ENCODE data around the gene ATXN2L. TPM values are rescaled to one million over a fixed set of nuclear protein-coding genes. Genes with fewer than 3 reads are reported as not detected.

The ATXN2L gene
- total RNA-seq, 2 experiments from 2014 or later = 392 to 408 TPM

GRCh38 chr16:28882551-28883160, 59.9 kb downstream of the ATXN2L start:
- CTCF ChIA-PET = interaction anchor here (1.1 kb wide), 1 partner anchor 63 kb away, joined by 3 read pairs; no protein-coding TSS in a partner anchor
- Mint-ChIP-seq H3K4me3 (no peak overlapping the region), H3K36me3 (ENCODE audit: low read depth) (no peaks in the 10 kb centered on the region), H3K9me3 (no peaks in the 10 kb centered on the region), H3K27me3 (ENCODE audit: low read depth) (peaks cover 13% of the 10 kb centered on the region), H3K27ac (no peak overlapping the region), H3K4me1 (ENCODE audit: low read depth) (peaks cover 20% of the 10 kb centered on the region)
- intact Hi-C loops (cut with micrococcal nuclease) = no loop called here
- DNase-seq = no peak

GRCh38 chr16:28883221-28883996, 60.6 kb downstream of the ATXN2L start:
- intact Hi-C loops (cut with micrococcal nuclease) = no loop called here
- Mint-ChIP-seq H3K27ac (no peak overlapping the region), H3K36me3 (ENCODE audit: low read depth) (no peaks in the 10 kb centered on the region), H3K27me3 (ENCODE audit: low read depth) (peaks cover 13% of the 10 kb centered on the region), H3K9me3 (no peaks in the 10 kb centered on the region), H3K4me3 (no peak overlapping the region), H3K4me1 (ENCODE audit: low read depth) (peaks cover 18% of the 10 kb centered on the region)
- CTCF ChIA-PET = interaction anchor here (1.1 kb wide), 1 partner anchor 62 kb away, joined by 3 read pairs; no protein-coding TSS in a partner anchor
- DNase-seq = no peak

- H3K27me3 Mint-ChIP-seq (ENCODE audit: low read depth) = peaks cover 13% of the 10 kb centered on the region
- no peaks in the 10 kb centered on the region for H3K9me3 Mint-ChIP-seq
- intact Hi-C loops (cut with micrococcal nuclease) = no loop called here
- no peaks in the 10 kb centered on the region for H3K36me3 Mint-ChIP-seq (ENCODE audit: low read depth)
- CTCF ChIA-PET = no interaction called here
- H3K4me3 Mint-ChIP-seq = no peak overlapping the region
- H3K27ac Mint-ChIP-seq = no peak overlapping the region
- DNase-seq = no peak
- H3K4me1 Mint-ChIP-seq (ENCODE audit: low read depth) = peaks cover 12% of the 10 kb centered on the region
Observed at GRCh38 chr16:28884045-28884444, 61.2 kb downstream of the ATXN2L start.

Small RNA genes within 50 kb of the gene (microRNA-seq; reads per million reads assigned to microRNA genes)
- not detected for gene MIR4721 (ENCODE audit: borderline microRNAs expressed, borderline replicate concordance)

Other genes starting within 250 kb of the ATXN2L start
- under 1 TPM; 0.29 to 0.40 TPM for gene SULT1A2, start 225.9 kb upstream of the ATXN2L start, total RNA-seq
- gene SULT1A1, start 213.0 kb upstream of the ATXN2L start, total RNA-seq = 10 to 100 TPM in 1 of 2 experiments, 1 to 10 TPM in 1; 9.7 to 10.8 TPM
- not detected for gene NPIPB8, start 184.9 kb upstream of the ATXN2L start, total RNA-seq
- 1,000 to 10,000 TPM; 1,095 to 1,121 TPM for gene EIF3C, start 111.5 kb upstream of the ATXN2L start, total RNA-seq
- 1 to 10 TPM in 1 of 2 experiments, under 1 TPM in 1; 0.91 to 1.1 TPM for gene NPIPB9, start 71.2 kb upstream of the ATXN2L start, total RNA-seq
- 100 to 1,000 TPM; 276 to 289 TPM for gene TUFM, start 23.3 kb downstream of the ATXN2L start, total RNA-seq
- gene SH2B1, start 40.8 kb downstream of the ATXN2L start, total RNA-seq = 10 to 100 TPM; 28.4 to 33.9 TPM
- 1 to 10 TPM; 4.2 to 5.3 TPM for gene ATP2A1, start 55.5 kb downstream of the ATXN2L start, total RNA-seq
- gene RABEP2, start 102.2 kb downstream of the ATXN2L start, total RNA-seq = 10 to 100 TPM; 11.6 to 14.0 TPM
- under 1 TPM; 0.19 to 0.22 TPM for gene CD19, start 109.0 kb downstream of the ATXN2L start, total RNA-seq
- gene NFATC2IP, start 127.9 kb downstream of the ATXN2L start, total RNA-seq = 10 to 100 TPM; 55.5 to 58.9 TPM
- 10 to 100 TPM; 10.3 to 10.5 TPM for gene SPNS1, start 151.8 kb downstream of the ATXN2L start, total RNA-seq
- 100 to 1,000 TPM; 122 to 128 TPM for gene LAT, start 162.1 kb downstream of the ATXN2L start, total RNA-seq

All from activated naive CD4-positive, alpha-beta T cell treated with anti-CD3 and anti-CD28 coated beads for 36 hours (primary cell).